Ishikawa (cell line): ENCODE data around the gene DPF1.

ENCODE experiments used
- CEBPB ChIP-seq: IDR thresholded peaks from 2 replicates; pipeline ENCODE4 v1.6.1; 2012
- CREB1 ChIP-seq: IDR thresholded peaks from 2 replicates; pipeline ENCODE4 v1.6.1; 2012; ENCODE audit warnings: low read depth
- EGR1 ChIP-seq: IDR thresholded peaks from 2 replicates; pipeline ENCODE4 v1.6.1; 2012
- EP300 ChIP-seq: IDR thresholded peaks from 2 replicates; pipeline ENCODE4 v1.6.1; 2012; ENCODE audit warnings: borderline replicate concordance
- NFIC ChIP-seq: IDR thresholded peaks from 2 replicates; pipeline ENCODE4 v1.6.1; 2012
- RAD21 ChIP-seq: IDR thresholded peaks from 2 replicates; pipeline ENCODE4 v1.6.1; 2012; ENCODE audit warnings: low read depth
- REST ChIP-seq: IDR thresholded peaks from 2 replicates; pipeline ENCODE4 v1.6.1; 2012; ENCODE audit warnings: low read depth, mild to moderate bottlenecking
- TAF1 ChIP-seq: IDR thresholded peaks from 2 replicates; pipeline ENCODE4 v1.6.1; 2012; ENCODE audit warnings: low read depth, mild to moderate bottlenecking
- TCF12 ChIP-seq: IDR thresholded peaks from 2 replicates; pipeline ENCODE4 v1.6.1; 2012; ENCODE audit warnings: low read depth
- TEAD4 ChIP-seq: IDR thresholded peaks from 2 replicates; pipeline ENCODE4 v1.6.1; 2012
- USF1 ChIP-seq: IDR thresholded peaks from 2 replicates; pipeline ENCODE4 v1.6.1; 2012
- YY1 ChIP-seq: IDR thresholded peaks from 2 replicates; pipeline ENCODE4 v1.6.1; 2012; ENCODE audit warnings: low read depth
- TF ChIP-seq, protein P1 (sequence below): IDR thresholded peaks from 2 replicates; pipeline ENCODE4 v1.6.1; 2012

- TF ChIP-seq REST = no peak
- no peak for TF ChIP-seq CEBPB
- no peak for TF ChIP-seq YY1
- TF ChIP-seq, protein P1, sequence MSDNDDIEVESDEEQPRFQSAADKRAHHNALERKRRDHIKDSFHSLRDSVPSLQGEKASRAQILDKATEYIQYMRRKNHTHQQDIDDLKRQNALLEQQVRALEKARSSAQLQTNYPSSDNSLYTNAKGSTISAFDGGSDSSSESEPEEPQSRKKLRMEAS = no peak
- no peak for TF ChIP-seq TEAD4
- TF ChIP-seq TAF1 = no peak
- no peak for TF ChIP-seq RAD21
- TF ChIP-seq EGR1 = no peak
- TF ChIP-seq NFIC = no peak
- TF ChIP-seq USF1 = no peak
- TF ChIP-seq CREB1 = no peak
- no peak for TF ChIP-seq TCF12
- TF ChIP-seq EP300 = no peak
Measured at GRCh38 chr19:38213469-38213868, 10.6 kb downstream of the DPF1 start.
